GM18507 (cell line): ENCODE data around the gene POLR2F.
A peak's percentile ranks its signal among the peaks of the same experiment; 100 is the strongest.
"Not testable (repeated sequence)": the region's sequence is repeated elsewhere in the genome, so short reads cannot be mapped to it uniquely, and the experiment has no call there.

ENCODE experiments used
- DNase-seq: peaks from one replicate; pipeline ENCODE4 v3.0.0; 2011; ENCODE audit warnings: low read depth; ENCODE audit not compliant: insufficient read length; ENCODE audit errors: extremely low spot score
- FAIRE-seq: peaks from 2 replicates; lab custom pipeline; 2011; peaks lifted over from hg19 to GRCh38; lab: Jason Lieb, UNC

Gene POLR2F

DNA sequence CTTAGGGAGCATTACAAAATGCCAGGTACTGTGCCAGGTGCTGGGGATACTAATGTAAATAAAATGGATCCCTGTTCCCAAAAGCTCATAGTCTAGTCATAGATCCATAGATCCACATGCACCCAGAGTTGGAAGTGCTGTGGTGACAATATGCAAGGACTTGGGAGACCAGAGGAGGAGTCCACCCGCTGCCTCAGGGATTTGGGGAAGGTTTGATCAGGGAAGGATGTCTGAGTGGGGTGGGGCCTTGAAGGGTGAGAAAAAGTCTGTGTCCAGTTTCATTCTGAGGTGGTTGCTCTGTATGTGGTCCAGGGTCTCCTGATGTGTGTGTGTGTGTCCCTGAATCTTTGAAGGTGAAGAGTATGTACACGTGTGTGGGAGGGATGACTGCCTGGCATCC lies 21.7 kb downstream of the POLR2F start:
- FAIRE-seq (no peak), DNase-seq (no peak)

DNA sequence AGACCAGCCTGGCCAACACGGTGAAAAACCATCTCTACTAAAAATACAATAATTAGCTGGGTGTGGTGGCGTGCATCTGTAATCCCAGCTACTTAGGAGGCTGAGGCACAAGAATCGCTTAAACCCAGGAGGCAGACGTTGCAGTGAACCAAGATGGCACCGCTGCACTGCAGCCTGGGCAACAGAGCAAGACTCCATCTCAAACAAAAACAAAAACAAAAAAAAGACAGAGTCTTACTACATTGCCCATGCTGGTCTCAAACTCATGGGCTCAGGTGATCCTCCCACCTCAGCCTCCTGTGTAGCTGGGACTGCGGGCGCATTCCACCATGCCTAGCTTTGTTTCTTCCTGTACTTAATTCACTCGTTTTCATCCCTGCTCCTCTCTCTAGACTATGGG lies 22.5 kb downstream of the POLR2F start:
- not testable (repeated sequence) for FAIRE-seq, DNase-seq

DNA sequence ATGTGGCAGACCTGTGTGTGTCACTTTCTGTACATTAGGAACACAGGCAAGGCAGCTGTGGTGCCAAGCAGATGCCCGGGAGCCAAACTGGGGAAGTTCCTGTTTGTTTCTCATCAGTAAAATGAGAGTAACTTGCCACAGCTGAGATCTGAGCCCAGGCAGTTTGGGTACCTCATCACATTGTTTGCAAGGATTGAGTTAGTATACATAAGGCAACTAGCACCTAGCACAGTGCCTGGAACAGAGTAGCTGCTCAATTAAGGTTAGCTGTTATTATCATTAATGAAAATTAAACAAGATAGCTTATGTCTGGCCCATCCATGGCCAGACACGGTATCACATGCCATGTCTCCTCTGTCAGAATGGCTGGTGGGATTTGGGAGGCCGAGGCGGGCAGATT lies 23.0 kb downstream of the POLR2F start:
- DNase-seq (no peak), FAIRE-seq (no peak)

DNA sequence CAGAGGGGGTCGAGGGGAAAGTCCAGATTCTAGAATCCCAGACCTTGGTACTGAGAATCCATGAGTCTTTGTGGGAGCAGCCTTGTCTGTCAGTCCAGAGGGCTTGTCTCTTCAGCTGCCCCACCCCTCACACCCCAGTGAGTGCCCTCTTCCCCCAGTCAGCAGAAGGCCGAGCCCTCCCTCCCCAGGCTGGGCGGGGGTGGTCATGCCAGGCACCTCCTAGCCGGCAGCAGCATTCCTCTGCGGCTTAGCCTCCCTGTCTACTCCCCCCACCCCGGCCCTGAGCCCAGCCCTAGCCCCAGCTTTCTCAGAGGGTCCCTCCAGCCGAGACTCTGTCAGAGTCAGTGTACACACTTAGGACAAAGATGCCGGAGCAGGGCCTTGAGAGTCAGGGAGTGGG lies 26.3 kb downstream of the POLR2F start:
- FAIRE-seq = no peak
- no peak for DNase-seq

DNA sequence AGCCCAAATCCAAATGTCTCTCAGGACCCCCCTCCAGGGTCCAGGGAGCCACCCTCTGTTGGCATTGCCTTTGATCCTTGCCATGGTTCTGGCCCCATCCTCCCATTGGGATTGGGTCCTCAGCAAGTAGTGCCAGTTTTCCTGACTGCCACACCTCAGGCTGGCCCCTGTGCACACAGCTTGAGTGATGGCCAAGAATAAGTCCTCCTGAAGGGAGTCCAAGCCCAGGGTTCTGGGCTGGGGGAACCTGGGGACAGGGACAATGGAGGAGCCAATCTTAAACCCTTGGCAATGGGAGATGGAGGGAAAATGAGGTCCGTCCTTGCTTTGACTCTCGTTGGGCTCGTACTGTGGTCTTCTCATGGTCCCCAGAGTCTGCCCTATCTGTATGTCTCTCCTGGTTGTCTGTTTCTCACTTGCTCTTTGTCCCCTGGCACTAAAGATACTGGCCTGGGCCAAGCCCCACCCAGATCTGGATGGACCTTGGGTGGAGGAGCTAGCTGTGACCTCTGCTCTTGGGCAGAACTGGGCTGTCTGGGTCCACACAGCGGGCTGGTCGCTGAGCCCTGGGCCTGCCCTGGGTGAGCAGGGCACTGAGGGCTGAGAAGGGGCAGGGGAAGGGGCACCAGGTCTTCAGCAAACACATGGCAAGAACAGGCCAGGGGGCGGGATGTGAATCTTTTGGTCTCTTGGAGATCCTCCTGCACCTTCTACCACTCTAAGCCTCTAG lies 27.9 kb downstream of the POLR2F start:
- no peak for FAIRE-seq
- DNase-seq = no peak

DNA sequence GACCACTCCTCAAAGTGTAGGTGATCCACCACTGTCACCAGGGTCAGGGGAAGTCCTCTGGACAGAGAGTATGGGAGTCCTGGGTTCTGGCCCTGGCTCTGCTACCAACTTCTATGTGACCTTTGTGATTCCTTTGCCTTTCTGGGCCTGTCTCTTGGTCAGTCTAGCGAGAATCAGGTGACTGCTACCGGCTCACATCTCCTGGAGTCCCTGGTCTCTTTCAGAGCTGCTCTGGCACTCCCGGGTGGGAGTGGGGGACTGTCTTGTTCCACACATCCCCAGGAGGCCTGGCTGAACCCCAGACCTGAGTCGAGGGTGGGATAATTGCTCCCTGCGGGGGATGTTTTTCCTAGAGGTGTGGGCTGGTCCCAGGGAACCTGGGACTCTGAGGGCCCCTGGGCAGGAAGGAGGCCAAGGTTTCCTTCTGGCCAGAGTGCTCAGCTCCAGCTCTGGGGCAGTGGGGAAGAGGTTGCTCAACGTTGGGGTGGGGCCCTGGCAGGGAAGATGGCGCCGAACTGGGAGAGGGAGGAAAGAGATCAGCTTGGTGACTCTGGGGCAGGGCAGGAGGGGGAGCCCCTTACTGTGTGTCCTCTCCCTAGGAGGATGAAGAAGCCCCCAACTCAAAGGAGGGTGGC lies 28.8 kb downstream of the POLR2F start:
- FAIRE-seq = no peak
- DNase-seq = no peak

DNA sequence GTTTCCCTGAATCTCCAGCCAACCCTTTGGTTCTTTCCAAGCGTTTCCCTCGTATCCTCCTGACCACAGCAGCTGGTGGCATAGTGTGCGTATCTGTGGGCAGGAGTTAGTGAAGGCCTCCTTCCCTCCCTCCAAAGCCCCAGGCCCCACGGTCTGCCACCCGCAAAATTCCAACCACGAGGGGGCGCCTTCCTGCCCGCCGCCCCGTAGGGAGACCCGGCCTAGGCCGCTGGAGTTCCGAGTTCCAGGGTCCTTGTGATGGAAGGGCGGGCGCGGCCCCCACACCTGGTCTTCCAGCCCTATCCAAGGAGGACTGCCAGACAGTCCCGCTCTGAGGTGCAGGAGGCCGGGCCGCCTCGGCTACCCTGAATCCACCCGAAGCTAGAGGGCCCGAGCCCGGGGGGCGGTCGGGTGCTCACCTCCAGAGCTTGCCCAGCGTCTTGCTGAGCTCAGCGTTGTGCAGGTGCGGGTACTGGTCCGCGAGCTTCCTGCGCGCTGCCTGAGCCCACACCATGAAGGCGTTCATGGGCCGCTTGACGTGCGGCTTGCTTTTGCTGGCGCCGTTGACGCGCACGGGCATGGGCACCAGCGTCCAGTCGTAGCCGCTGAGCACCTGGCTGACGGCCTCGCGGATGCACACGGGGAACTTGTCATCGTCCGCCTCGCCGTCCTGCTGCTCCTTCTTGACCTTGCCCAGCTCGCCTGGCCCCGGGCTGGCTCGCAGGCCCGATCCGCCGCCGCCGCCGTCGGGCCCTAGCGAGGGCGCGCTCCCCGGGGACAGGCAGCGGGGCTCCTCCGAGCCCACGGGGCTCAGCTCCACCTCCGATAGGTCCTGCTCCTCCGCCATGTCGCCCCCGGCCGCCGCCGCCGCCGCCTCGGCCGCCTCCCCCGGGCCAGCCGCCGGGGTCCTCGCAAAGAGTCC lies 29.7 kb downstream of the POLR2F start:
- FAIRE-seq (no peak), DNase-seq (no peak)

DNA sequence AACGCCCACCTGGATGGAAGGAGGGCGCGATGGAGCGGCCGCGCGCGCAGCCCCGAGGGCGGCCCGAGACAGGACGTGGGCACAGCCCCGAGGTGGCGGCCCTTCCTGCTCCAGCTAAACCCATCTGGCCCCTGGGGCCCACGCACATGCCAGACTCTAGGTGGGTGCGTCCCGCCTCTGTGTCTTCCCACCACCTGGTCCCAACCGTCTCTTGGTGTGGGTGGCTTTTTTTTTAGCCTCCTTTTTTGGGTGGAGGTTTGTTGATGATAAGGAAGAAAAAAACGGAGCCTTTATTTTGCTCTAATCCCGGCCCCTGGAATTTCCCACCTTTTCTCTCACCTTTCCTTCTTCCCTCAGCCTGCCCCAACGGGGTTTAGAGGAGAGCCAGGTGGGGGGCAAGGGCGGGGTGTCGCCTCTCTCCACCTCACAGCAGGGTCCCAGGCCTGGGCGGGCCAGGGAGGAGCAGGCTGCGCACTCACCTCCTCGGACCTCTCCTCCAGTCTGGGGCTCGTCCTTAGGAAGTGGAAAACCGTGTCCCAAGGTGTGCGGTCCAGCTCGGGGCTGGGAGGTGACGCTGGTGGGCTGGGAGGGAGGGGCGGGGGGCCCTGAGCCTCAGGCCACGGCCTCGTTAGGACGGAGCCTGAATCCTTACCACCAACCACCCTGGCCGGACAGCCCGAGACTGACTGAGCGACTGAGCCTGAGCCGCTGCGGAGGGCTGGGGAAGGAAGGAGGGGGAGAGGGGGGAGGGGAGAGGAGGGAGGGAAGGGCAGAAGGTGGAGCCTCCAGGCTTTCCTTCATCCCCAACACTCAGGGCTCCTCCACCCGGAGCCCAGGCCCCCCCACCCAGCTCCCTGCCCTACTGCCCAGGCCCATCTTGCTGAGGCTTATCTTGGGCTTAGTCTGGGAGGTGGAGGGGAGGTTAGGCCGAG lies 30.6 kb downstream of the POLR2F start, which contains the start of gene SOX10:
SOX10 (minus strand) TSS at position 696 of the 932 bp plus-strand sequence. CDS start 771 bp downstream, outside the sequence.
- DNase-seq (no peak), FAIRE-seq (no peak)

DNA sequence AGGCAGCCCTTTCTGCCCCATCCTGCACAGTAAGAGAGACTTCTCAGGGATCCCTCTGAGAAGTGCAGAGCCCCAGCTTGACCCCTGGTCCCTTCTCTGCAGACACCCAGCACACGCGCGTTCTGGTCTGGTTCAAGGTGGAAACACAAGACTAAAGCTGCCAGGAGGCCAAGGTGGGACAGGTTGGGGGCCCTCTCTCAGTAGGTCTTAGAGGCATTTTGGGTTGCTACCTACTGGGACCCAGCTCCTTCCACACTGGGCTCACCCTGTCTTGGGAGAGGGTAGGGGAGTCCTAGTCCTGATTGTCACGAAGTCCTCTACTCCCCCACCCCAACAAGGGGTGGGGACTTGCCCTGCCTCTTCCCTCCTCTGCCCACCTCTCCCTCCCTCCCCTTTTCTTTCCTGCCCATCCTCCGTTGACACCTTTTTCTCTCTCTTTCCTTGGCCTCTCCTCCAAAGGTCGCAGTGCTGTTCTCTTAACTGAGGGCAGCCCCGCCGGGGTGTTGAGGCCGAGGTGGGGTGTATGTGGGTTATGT lies 31.6 kb downstream of the POLR2F start:
- DNase-seq (no peak), FAIRE-seq (no peak)

DNA sequence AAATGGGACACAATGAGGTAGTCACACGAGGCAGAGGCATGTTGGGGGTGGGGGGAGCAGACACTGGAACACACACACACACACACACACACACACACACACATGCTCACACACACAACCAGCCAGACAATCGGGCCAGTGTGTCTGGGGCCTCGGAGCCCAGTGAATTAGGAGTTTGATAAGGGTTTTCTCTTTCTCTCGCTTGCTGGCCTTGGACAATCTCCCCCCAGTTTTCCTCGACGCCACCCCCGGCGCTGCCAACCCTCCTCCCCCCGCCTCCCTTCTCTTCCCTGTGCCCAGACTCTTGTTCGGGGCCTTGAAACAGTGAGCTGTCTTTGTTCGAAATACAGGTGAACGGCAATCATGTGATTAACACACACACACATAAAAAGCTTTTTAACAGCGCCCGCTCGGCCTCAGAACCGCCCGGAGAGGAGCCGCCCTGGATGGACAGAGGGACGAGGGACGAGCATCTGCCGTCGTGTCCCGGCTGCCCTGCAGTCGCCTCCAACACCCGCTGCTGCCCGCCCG lies 32.3 kb downstream of the POLR2F start:
- FAIRE-seq = no peak

DNA sequence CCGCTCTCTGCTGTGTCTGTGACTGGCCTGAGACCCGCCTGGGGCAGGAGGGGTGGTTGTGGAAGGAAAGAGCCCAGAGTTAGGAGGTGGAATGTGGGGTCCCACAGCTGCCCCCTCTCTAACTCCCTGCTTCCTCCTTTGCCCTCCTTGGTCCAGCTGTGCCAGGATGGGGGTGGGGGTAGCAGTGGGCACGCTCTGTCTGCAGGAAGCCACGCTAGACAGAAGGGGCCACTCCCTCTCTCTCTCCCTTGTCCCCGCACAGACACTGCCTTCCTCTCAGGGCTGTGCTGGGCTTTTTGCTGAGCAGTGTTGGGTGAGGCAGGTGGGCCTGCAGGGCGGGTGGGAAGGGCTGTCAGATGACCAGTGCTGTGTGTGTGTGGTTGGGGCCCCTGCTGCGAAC lies 32.9 kb downstream of the POLR2F start:
- DNase-seq (no peak), FAIRE-seq (no peak)

More for the DNA sequence above, 32.3 kb downstream of the POLR2F start:
- no peak for DNase-seq

DNA sequence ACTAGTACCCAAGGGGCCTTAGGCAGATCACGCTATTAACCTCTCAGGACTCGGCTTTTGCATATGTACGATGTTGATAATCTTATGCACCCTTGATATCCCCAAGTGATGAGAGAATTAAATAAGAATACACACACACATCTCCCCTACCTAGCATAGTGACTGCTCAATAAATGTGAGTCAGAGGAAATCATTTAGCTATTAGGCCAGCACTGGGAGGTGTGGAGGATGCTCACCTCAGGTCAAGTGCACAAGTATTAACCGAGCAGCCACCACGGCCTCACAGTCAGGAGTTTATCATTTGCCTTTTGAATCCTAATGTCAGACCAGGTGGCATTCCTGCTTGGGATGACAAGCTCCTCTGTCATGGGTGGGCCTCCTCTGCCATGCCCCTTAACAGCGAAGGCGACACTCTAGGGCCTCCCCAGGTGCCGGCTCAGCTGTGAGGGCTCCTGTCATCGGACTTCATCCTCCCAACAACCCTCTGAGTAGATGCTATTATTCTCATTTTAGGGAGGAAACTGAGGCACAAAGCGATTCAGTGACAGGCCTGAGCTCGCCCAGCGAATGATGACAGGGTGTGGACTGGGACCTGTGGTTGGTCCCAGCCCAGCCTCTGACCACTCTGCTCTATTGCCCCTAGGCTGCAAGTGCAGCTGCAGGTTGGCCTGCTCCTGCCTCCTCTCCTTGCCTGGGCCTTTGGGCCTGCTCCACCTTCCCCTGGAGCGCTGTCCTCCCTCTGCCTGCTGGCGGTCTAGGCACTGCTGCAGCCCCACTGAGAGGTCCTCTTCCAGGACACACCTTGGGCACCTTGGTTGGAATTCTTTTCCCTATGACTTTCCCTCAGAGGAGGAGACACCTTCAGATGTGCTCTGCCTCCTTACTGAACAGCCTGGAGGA lies 35.9 kb downstream of the POLR2F start:
- FAIRE-seq (no peak), DNase-seq (no peak)

DNA sequence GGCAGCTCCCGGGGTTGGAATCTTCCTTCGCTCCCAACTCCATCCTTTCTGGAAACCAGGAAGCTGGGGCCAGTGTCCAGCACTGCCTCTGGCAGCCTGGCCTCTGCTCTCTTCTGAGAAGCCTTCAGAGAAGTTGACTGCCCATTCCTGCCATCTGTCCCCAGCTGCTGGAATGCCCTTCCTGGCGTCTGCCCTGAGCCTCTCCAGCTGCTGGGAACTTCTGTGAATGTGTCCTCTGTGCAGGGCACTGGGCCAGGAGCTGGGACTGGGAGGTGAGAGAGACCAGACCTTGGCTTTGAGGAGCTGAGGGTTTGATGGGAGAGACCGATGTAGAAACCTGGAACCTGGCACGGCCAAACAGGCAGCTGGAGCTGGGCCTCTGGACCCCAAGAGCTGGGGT lies 36.8 kb downstream of the POLR2F start:
- no peak for FAIRE-seq
- DNase-seq = no peak

DNA sequence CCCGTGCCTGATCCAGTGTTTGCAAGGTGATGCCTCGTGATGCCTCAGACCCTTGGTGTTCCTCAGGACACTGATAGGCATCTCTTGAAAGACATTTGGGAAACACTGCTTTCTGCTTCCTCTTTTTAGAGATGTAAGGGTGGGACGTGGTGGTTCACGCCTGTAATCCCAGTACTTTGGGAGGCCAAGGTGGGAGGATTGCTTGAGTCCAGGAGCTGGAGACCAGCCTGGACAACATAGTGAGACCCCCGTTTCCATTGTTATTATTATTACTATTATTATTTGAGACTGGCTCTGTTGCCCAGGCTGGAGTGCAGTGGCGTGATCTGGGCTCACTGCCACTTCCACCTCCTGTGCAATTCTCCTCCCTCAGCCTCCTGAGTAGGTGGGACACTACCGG lies 37.4 kb downstream of the POLR2F start:
- DNase-seq (no peak), FAIRE-seq (no peak)

DNA sequence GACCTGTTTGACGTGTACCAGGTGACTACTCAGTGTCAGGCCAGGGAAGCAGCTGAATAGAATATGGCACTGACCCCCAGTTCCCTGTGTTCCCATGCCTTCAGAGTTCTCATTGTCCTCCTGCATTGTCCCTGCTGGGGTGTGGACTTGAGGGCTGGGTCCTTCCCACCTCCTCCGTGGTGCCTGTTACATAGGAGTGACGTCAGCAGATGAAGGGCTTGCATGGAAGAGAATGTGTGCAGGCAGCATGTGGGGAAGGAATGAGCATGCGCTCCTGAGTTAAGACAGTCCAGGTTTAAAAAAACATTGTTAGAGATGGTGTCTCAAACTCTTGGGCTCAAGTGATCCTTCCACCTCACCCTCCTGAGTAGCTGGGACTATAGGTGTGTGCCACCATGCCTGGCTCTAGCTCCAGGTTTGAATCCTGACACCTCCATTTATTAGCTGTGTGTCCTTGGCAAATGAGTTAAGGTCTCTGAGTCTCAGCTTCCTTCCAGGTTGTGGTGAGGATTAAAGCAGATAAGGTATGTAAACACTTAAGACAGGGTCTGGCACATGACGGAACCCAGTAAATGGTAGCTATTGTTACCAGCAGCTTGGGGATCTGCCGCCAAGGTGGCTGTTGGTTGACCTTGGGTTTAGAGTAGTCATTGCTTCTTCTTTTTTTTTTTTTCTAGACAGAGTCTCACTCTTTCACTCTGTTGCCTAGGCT lies 38.4 kb downstream of the POLR2F start:
- DNase-seq (no peak), FAIRE-seq (no peak)

DNA sequence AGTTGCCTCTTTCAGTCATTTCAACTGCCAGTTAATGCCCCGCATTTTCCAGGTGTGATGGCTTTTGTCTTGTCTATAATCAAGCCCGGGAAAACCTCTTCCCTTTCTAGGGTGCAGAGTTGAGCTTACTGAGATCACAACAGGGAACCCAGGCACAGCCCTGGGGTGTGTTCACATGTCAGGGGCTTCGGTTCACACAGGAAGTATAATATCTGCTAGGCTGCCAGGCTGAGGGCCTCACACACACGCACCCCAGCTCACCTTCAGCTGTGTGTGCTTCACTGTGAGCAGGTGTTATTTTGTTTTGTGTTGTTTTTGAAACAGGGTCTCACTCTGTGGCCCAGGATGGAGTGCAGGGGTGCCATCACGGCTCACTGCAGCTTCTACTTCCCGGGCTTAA lies 40.5 kb downstream of the POLR2F start:
- FAIRE-seq (peak; percentile 21), DNase-seq (no peak)

DNA sequence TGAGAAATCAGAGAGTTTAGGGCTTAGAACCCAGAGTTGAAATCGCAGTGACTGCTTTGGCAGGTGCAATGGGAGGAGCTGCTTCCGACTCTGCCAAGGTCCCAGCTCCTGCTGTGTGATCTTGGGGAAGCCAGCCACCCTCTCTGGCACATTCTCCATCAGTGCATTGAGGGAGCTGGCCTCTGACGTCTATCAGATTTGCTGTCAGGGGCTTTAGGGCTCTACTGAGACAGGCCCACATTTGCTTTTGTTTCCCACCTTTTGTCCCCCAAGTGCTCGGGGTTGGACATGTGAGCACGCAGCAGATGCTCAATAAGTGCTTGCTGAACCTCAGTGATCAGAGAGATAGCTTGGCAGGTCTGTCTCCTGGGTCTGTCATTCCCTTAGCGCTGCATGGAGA lies 41.5 kb downstream of the POLR2F start:
- no peak for FAIRE-seq
- no peak for DNase-seq
